ENCODE results near the gene EYS. TPM values are rescaled to one million over a fixed set of nuclear protein-coding genes. Genes with fewer than 3 reads are reported as not detected.

Gene EYS
- total RNA-seq, 2 donors from 2014 or later, result not detected

DNA sequence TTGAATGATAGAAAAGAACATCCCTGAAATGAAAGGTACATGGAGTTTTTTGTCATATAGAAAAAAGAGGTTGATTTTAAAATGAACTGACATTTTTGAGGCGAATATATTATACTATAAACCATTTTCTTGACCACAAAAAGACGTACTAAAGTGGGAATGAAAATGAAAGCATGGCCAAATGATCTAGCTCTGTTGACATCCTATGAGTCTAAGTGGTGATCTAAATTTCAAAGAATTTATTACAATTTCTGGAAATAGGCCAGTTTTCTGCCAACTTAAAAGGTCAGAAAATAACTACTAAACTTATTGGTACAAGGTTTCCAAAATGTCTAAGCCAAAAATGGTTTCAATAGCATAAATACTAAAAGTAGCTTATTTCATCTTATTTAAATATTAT, 536.8 kb downstream of the EYS start:
- Histone ChIP-seq H3K27me3 (replicated peaks; ENCODE audit: insufficient read depth) (no peaks in the 10 kb centered on the region), H3K4me3 (no peak overlapping the region), H3K36me3 (no peaks in the 10 kb centered on the region), H3K27ac (no peak overlapping the region), H3K9me3 (no peaks in the 10 kb centered on the region), H3K4me1 (ENCODE audit: control insufficient read depth in 1 of 2, low read depth in 2 of 2) (no peaks in the 10 kb centered on the region)
- ATAC-seq (ENCODE audit: insufficient number of reproducible peaks, low FRiP score, low read depth) (no peak), DNase-seq (ENCODE audit: low spot score) (no peak)
- TF ChIP-seq, protein P1, sequence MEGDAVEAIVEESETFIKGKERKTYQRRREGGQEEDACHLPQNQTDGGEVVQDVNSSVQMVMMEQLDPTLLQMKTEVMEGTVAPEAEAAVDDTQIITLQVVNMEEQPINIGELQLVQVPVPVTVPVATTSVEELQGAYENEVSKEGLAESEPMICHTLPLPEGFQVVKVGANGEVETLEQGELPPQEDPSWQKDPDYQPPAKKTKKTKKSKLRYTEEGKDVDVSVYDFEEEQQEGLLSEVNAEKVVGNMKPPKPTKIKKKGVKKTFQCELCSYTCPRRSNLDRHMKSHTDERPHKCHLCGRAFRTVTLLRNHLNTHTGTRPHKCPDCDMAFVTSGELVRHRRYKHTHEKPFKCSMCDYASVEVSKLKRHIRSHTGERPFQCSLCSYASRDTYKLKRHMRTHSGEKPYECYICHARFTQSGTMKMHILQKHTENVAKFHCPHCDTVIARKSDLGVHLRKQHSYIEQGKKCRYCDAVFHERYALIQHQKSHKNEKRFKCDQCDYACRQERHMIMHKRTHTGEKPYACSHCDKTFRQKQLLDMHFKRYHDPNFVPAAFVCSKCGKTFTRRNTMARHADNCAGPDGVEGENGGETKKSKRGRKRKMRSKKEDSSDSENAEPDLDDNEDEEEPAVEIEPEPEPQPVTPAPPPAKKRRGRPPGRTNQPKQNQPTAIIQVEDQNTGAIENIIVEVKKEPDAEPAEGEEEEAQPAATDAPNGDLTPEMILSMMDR (IDR thresholded peaks at IDR 0.05), result no peak

- Histone ChIP-seq H3K9me3 (no peaks in the 10 kb centered on the region), H3K4me3 (no peak overlapping the region), H3K36me3 (no peaks in the 10 kb centered on the region), H3K27ac (no peak overlapping the region), H3K27me3 (replicated peaks; ENCODE audit: insufficient read depth) (peaks cover 4% of the 10 kb centered on the region), H3K4me1 (ENCODE audit: control insufficient read depth in 1 of 2, low read depth in 2 of 2) (no peaks in the 10 kb centered on the region)
- no peak for ATAC-seq (ENCODE audit: insufficient number of reproducible peaks, low FRiP score, low read depth)
- DNase-seq (ENCODE audit: low spot score), result no peak
- TF ChIP-seq, protein P1 (IDR thresholded peaks at IDR 0.05), result no peak
Observed at GRCh38 chr6:65161661-65162060, 545.4 kb downstream of the EYS start.

GRCh38 chr6:65157025-65157424, 550.0 kb downstream of the EYS start:
- ATAC-seq (ENCODE audit: insufficient number of reproducible peaks, low FRiP score, low read depth) (no peak), DNase-seq (ENCODE audit: low spot score) (no peak)
- TF ChIP-seq, protein P1 (IDR thresholded peaks at IDR 0.05), result no peak

DNA sequence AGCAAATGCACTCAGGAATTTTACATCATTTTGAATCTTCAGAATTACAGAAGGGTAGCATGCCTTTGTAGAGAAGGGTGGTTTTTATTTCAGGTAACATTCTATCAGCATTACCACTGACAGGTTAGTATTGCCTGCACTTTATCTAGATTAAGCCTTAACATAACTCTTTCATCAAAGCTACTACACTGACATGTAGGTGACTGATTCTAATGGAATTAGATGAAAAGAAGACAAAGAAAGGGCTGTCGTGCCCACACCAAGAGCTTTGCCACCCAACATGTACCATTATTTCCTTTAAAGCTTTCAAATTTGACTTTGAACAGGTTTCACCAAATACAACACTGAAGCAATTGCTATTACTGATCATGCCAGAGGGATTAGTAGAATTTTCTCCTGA, 551.9 kb downstream of the EYS start:
- TF ChIP-seq, protein P1 (IDR thresholded peaks at IDR 0.05), result no peak
- Histone ChIP-seq H3K9me3 (no peaks in the 10 kb centered on the region), H3K27ac (no peak overlapping the region), H3K4me1 (ENCODE audit: control insufficient read depth in 1 of 2, low read depth in 2 of 2) (no peaks in the 10 kb centered on the region), H3K4me3 (no peak overlapping the region), H3K27me3 (replicated peaks; ENCODE audit: insufficient read depth) (no peaks in the 10 kb centered on the region), H3K36me3 (no peaks in the 10 kb centered on the region)
- no peak for DNase-seq (ENCODE audit: low spot score)
- ATAC-seq (ENCODE audit: insufficient number of reproducible peaks, low FRiP score, low read depth), result no peak

More at GRCh38 chr6:65157025-65157424, 550.0 kb downstream of the EYS start:
- H3K9me3 ChIP-seq, result no peaks in the 10 kb centered on the region
- H3K36me3 ChIP-seq, result no peaks in the 10 kb centered on the region
- no peak overlapping the region for H3K27ac ChIP-seq
- H3K4me1 ChIP-seq (ENCODE audit: control insufficient read depth in 1 of 2, low read depth in 2 of 2), result no peaks in the 10 kb centered on the region
- no peak overlapping the region for H3K4me3 ChIP-seq
- H3K27me3 ChIP-seq (replicated peaks; ENCODE audit: insufficient read depth), result no peaks in the 10 kb centered on the region

GRCh38 chr6:65149841-65150240, 557.2 kb downstream of the EYS start:
- Histone ChIP-seq H3K4me3 (no peak overlapping the region), H3K9me3 (no peaks in the 10 kb centered on the region)
- TF ChIP-seq, protein P1 (IDR thresholded peaks at IDR 0.05), result no peak

More at GRCh38 chr6:65149841-65150240, 557.2 kb downstream of the EYS start:
- no peaks in the 10 kb centered on the region for H3K36me3 ChIP-seq
- no peaks in the 10 kb centered on the region for H3K27me3 ChIP-seq (replicated peaks; ENCODE audit: insufficient read depth)
- DNase-seq (ENCODE audit: low spot score) (no peak), ATAC-seq (ENCODE audit: insufficient number of reproducible peaks, low FRiP score, low read depth) (no peak)
- no peaks in the 10 kb centered on the region for H3K4me1 ChIP-seq (ENCODE audit: control insufficient read depth in 1 of 2, low read depth in 2 of 2)
- no peak overlapping the region for H3K27ac ChIP-seq

Data from thoracic aorta (tissue), 2 donors.